C4-2B (cell line): ENCODE results near the gene NIPBL.

Experiments used
- ZFX ChIP-seq: fragments of 450-650 bp; IDR thresholded peaks from 2 replicates; pipeline ENCODE4 v1.6.1; 2017
- TF ChIP-seq, protein P1 (sequence below): fragments of 450-650 bp; conservative IDR thresholded peaks from 2 replicates; pipeline ENCODE4 v1.5.1; 2017; ENCODE audit warnings: mild to moderate bottlenecking

DNA sequence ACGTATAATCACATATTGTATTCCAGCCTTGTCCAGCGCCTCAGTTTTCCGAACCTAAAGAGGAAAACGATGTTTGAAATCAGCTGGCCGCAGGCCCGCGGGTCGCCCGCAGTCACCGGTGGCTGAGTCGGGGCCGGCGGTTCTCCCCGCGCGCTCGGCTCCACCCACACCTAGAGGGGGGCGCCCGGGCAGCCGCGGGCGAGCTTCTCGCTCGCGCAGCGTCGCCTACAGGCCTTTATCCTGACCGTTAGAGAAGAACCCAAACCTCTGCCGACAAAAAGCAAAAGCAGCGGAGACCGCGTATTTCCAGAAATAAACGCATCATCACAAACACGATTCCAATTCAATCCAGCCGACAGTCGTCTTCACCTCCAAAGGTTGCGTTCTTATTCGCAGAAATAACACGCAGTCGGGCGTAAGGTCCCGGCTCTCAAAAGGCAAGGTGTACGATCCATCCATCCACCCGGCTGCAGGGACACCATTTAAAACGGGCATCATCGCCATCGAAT lies 725 bp upstream of the NIPBL start:
- TF ChIP-seq ZFX, result no peak
- TF ChIP-seq, protein P1, sequence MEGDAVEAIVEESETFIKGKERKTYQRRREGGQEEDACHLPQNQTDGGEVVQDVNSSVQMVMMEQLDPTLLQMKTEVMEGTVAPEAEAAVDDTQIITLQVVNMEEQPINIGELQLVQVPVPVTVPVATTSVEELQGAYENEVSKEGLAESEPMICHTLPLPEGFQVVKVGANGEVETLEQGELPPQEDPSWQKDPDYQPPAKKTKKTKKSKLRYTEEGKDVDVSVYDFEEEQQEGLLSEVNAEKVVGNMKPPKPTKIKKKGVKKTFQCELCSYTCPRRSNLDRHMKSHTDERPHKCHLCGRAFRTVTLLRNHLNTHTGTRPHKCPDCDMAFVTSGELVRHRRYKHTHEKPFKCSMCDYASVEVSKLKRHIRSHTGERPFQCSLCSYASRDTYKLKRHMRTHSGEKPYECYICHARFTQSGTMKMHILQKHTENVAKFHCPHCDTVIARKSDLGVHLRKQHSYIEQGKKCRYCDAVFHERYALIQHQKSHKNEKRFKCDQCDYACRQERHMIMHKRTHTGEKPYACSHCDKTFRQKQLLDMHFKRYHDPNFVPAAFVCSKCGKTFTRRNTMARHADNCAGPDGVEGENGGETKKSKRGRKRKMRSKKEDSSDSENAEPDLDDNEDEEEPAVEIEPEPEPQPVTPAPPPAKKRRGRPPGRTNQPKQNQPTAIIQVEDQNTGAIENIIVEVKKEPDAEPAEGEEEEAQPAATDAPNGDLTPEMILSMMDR, result peak; percentile 82
